Calu3 (cell line): ENCODE measurements around the gene PATL2. TPM values are rescaled to one million over a fixed set of nuclear protein-coding genes. Genes with fewer than 3 reads are reported as not detected.

ENCODE experiments used
- BruUV-seq: library from RNA; stranded (reverse); fragments of 400-500 nt; replicated peaks from 2 replicates; lab custom pipeline; 2021; lab: Mats Ljungman, UMichigan
- CTCF ChIA-PET: fragments of 300-600 bp; sonication (Branson Sonifier 250); formaldehyde crosslinking; loops from one replicate; lab custom pipeline; 2022; ENCODE audit warnings: antibody characterized with exemption; lab: Charles Lee
- DNase-seq: peaks from one replicate; pipeline ENCODE4 v3.0.0; 2022
- H3K27ac Mint-ChIP-seq: one replicate; pipeline ENCODE4 v1.8.0; 2022; ENCODE audit warnings: mixed read lengths; ENCODE audit not compliant: unreplicated experiment
- H3K27me3 Mint-ChIP-seq: one replicate; pipeline ENCODE4 v1.8.0; 2022; ENCODE audit warnings: mixed read lengths; ENCODE audit not compliant: unreplicated experiment
- H3K36me3 Mint-ChIP-seq: one replicate; pipeline ENCODE4 v1.8.0; 2022; ENCODE audit warnings: mild to moderate bottlenecking, moderate library complexity, mixed read lengths; ENCODE audit not compliant: insufficient read depth, unreplicated experiment
- H3K4me1 Mint-ChIP-seq: one replicate; pipeline ENCODE4 v1.8.0; 2022; ENCODE audit warnings: mild to moderate bottlenecking, low read depth, mixed read lengths; ENCODE audit not compliant: unreplicated experiment
- H3K4me3 Mint-ChIP-seq: one replicate; pipeline ENCODE4 v1.8.0; 2022; ENCODE audit warnings: mild to moderate bottlenecking, low read depth, moderate library complexity, mixed read lengths; ENCODE audit not compliant: unreplicated experiment
- H3K9me3 Mint-ChIP-seq: one replicate; pipeline ENCODE4 v1.8.0; 2022; ENCODE audit warnings: low read depth, mixed read lengths; ENCODE audit not compliant: unreplicated experiment
- intact Hi-C: fragments of 100-400 bp; cut with micrococcal nuclease; formaldehyde crosslinking; loops from one replicate; pipeline ENCODE4 v1.10.0; 2022; ENCODE audit not compliant: unreplicated experiment
- total RNA-seq: library from RNA; stranded (reverse); gene quantifications from 2 replicates; pipeline ENCODE4 v1.2.3, GENCODE V29; 2022
- TF ChIP-seq, protein P1 (sequence below): fragments of 200-600 bp; IDR thresholded peaks from one replicate; pipeline ENCODE4 v1.8.0; 2022; ENCODE audit warnings: antibody characterized with exemption; ENCODE audit not compliant: unreplicated experiment

Gene PATL2
- total RNA-seq, 1 experiment from 2014 or later, result 1.7 TPM

DNA sequence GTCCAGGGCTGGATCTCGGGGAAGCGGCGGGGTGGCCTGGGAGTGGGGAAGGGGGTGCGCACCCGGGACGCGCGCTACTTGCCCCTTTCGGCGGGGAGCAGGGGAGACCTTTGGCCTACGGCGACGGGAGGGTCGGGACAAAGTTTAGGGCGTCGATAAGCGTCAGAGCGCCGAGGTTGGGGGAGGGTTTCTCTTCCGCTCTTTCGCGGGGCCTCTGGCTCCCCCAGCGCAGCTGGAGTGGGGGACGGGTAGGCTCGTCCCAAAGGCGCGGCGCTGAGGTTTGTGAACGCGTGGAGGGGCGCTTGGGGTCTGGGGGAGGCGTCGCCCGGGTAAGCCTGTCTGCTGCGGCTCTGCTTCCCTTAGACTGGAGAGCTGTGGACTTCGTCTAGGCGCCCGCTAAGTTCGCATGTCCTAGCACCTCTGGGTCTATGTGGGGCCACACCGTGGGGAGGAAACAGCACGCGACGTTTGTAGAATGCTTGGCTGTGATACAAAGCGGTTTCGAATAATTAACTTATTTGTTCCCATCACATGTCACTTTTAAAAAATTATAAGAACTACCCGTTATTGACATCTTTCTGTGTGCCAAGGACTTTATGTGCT, 721 bp upstream of the PATL2 start:
- Mint-ChIP-seq H3K27ac (peak overlapping the region; percentile 93), H3K4me3 (peak overlapping the region; percentile 97), H3K27me3 (no peaks in the 10 kb centered on the region), H3K9me3 (no peaks in the 10 kb centered on the region), H3K4me1 (no peaks in the 10 kb centered on the region), H3K36me3 (peaks cover 45% of the 10 kb centered on the region)
- CTCF ChIA-PET, result interaction anchor here (1.4 to 3.2 kb wide), 2 partner anchors 28 to 49 kb away, joined by 3 to 24 read pairs; partner anchors contain the start of gene SPG11
- intact Hi-C loops, result loop anchor here (1.0 kb wide), 2 partner anchors 29 to 49 kb away; partner anchors contain the start of gene SPG11
- no peak for DNase-seq
- TF ChIP-seq, protein P1, sequence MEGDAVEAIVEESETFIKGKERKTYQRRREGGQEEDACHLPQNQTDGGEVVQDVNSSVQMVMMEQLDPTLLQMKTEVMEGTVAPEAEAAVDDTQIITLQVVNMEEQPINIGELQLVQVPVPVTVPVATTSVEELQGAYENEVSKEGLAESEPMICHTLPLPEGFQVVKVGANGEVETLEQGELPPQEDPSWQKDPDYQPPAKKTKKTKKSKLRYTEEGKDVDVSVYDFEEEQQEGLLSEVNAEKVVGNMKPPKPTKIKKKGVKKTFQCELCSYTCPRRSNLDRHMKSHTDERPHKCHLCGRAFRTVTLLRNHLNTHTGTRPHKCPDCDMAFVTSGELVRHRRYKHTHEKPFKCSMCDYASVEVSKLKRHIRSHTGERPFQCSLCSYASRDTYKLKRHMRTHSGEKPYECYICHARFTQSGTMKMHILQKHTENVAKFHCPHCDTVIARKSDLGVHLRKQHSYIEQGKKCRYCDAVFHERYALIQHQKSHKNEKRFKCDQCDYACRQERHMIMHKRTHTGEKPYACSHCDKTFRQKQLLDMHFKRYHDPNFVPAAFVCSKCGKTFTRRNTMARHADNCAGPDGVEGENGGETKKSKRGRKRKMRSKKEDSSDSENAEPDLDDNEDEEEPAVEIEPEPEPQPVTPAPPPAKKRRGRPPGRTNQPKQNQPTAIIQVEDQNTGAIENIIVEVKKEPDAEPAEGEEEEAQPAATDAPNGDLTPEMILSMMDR, result no peak
- BruUV-seq, result no TSS peak

DNA sequence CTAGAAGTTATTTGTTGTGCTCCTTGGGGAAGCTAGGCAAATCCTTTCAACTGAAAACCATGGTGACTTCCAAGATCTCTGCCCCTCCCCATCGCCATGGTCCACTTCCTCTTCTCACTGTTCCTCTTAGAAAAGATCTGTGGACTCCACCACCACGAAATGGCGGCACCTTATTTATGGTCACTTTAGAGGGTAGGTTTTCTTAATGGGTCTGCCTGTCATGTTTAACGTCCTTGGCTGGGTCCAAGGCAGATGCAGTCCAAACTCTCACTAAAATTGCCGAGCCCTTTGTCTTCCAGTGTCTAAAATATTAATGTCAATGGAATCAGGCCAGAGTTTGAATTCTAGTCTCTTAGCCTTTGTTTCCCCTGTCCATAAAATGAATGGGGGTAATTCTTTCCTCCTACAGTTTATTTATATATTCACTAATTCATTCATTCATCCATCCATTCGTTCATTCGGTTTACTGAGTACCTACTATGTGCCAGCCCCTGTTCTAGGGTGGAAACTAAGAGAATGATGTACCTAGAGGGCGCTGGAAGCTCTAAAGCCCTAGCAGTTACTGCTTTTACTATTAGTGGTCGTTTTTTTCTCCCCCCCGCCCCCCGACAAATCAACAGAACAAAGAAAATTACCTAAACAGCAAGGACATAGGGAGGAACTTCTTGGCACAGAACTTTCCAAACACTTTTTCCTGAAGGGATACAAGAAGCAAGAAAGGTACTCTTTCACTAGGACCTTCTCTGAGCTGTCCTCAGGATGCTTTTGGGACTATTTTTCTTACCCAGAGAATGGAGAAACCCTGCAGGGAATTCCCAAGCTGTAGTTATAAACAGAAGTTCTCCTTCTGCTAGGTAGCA, 657 bp downstream of the PATL2 start:
- H3K9me3 Mint-ChIP-seq, result no peaks in the 10 kb centered on the region

DNA sequence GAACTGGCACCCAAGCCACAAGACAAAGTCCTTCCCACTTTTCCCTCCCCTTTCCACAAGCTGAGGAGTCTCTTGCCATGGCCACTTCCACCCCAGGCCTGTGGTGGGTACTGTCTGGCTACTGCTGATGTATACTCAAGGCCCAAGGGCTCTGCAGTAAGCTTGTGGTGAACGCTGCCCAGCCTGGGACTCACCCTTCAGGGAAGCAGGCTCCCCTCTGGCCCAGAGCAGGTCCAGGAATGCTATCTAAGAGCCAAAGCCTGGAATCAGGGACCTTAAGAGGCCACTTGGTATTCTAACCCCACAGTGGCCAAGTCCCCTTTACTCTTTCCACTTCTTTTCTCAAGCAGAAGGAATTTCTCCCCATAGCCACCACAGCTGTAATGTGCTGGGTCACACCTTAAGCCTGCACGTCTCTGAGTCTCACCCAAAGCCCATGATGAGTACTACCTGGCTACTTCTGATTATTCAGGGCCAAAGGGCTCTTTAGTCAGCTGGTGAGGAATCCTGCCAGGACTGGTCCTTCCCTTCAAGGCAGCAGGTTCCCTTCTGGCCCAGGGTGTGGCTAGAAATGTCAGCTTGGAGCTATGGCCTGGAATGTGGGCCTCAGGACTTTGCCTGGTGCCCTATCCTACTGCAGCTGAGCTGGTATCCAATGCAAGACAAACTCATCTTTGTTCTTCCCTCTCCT, 4.0 kb downstream of the PATL2 start:
- peak; percentile 20 for DNase-seq
- no peak overlapping the region for H3K27ac Mint-ChIP-seq
- TF ChIP-seq, protein P1, result no peak
- peaks cover 3% of the 10 kb centered on the region for H3K9me3 Mint-ChIP-seq
- H3K36me3 Mint-ChIP-seq, result peaks cover 18% of the 10 kb centered on the region
- BruUV-seq, result no TSS peak
- CTCF ChIA-PET, result no interaction called here
- no peak overlapping the region for H3K4me3 Mint-ChIP-seq
- intact Hi-C loops, result no loop called here
- no peaks in the 10 kb centered on the region for H3K4me1 Mint-ChIP-seq
- H3K27me3 Mint-ChIP-seq, result no peaks in the 10 kb centered on the region

More for the DNA sequence above, 657 bp downstream of the PATL2 start:
- CTCF ChIA-PET, result interaction anchor here (1.0 to 3.2 kb wide), 3 partner anchors 18 to 47 kb away, joined by 3 to 24 read pairs (median 4); partner anchors contain the start of gene SPG11
- TF ChIP-seq, protein P1, result no peak
- Mint-ChIP-seq H3K4me1 (no peaks in the 10 kb centered on the region), H3K4me3 (peak overlapping the region; percentile 97), H3K27me3 (no peaks in the 10 kb centered on the region), H3K27ac (peak overlapping the region; percentile 93), H3K36me3 (peaks cover 45% of the 10 kb centered on the region)
- DNase-seq, result no peak
- intact Hi-C loops, result no loop called here
- BruUV-seq, result TSS peak; percentile 56

DNA sequence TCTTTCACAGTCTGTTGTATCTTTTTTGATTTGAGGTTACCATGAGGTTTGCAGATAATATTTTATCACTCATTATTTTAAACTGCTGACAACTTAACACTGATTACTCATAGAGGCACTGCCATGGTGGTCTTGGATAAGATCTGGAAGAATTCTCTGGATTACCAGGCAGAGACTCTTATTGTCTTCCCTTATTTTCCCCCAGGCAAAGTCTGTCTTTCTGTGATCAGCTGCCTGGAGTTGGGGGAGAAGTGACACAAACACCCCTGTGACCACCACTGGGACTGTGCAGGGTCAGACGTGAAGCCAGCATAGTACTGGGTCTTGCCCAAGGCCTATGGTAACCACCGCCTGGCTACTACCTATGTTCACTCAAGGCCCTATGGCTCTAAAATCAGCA, 4.7 kb downstream of the PATL2 start:
- intact Hi-C loops, result no loop called here
- no peak for DNase-seq
- peaks cover 3% of the 10 kb centered on the region for H3K9me3 Mint-ChIP-seq
- no peak overlapping the region for H3K4me3 Mint-ChIP-seq
- H3K36me3 Mint-ChIP-seq, result peaks cover 12% of the 10 kb centered on the region
- H3K27ac Mint-ChIP-seq, result no peak overlapping the region
- no peaks in the 10 kb centered on the region for H3K27me3 Mint-ChIP-seq
- no peaks in the 10 kb centered on the region for H3K4me1 Mint-ChIP-seq
- BruUV-seq, result no TSS peak
- TF ChIP-seq, protein P1, result no peak
- CTCF ChIA-PET, result interaction anchor here (0.6 kb wide), 1 partner anchor 26 kb away, joined by 3 read pairs; no protein-coding TSS in a partner anchor
